Measurements from ENCODE around the gene PRUNE2. TPM values are rescaled to one million over a fixed set of nuclear protein-coding genes. Genes with fewer than 3 reads are reported as not detected.

Gene PRUNE2
- total and polyA plus RNA-seq, 8 donors, result 1.4 to 19.1 (median 4.6) TPM

DNA sequence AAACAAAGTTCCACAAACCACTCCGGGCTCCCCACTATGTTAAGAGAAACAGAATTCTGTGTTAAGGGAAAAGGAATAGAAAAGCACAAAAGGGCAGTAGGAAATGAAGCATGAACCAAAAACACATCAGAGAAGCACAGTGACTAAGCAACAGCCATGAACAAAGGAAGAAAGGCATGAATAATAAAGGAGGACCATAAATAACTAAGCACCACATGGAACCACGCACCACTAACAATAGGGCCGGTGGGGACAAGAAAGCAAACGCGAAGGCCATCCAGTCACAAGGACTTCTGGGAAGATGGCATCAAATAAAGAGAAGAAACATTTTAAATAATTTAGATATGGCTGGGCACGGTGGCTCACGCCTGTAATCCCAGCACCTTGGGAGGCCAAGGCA is 18.0 kb downstream of the PRUNE2 start:
- FAIRE-seq (no peak), ATAC-seq (no peak), DNase-seq (no peak)
- Histone ChIP-seq H3K27ac (no peak overlapping the region), H3K4me1 (no peaks in the 10 kb centered on the region), H3K4me3 (no peak overlapping the region), H3K36me3 (no peaks in the 10 kb centered on the region), H3K27me3 (no peaks in the 10 kb centered on the region), H3K9me3 (no peaks in the 10 kb centered on the region)
- TF ChIP-seq, protein P1, sequence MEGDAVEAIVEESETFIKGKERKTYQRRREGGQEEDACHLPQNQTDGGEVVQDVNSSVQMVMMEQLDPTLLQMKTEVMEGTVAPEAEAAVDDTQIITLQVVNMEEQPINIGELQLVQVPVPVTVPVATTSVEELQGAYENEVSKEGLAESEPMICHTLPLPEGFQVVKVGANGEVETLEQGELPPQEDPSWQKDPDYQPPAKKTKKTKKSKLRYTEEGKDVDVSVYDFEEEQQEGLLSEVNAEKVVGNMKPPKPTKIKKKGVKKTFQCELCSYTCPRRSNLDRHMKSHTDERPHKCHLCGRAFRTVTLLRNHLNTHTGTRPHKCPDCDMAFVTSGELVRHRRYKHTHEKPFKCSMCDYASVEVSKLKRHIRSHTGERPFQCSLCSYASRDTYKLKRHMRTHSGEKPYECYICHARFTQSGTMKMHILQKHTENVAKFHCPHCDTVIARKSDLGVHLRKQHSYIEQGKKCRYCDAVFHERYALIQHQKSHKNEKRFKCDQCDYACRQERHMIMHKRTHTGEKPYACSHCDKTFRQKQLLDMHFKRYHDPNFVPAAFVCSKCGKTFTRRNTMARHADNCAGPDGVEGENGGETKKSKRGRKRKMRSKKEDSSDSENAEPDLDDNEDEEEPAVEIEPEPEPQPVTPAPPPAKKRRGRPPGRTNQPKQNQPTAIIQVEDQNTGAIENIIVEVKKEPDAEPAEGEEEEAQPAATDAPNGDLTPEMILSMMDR (IDR thresholded peaks at IDR 0.05), result no peak
- intact Hi-C loops (cut with DNase I), result no loop called here
- WGBS, 2 donors, result 85 to 91% methylated on average over 7 of the region's 7 CpGs

DNA sequence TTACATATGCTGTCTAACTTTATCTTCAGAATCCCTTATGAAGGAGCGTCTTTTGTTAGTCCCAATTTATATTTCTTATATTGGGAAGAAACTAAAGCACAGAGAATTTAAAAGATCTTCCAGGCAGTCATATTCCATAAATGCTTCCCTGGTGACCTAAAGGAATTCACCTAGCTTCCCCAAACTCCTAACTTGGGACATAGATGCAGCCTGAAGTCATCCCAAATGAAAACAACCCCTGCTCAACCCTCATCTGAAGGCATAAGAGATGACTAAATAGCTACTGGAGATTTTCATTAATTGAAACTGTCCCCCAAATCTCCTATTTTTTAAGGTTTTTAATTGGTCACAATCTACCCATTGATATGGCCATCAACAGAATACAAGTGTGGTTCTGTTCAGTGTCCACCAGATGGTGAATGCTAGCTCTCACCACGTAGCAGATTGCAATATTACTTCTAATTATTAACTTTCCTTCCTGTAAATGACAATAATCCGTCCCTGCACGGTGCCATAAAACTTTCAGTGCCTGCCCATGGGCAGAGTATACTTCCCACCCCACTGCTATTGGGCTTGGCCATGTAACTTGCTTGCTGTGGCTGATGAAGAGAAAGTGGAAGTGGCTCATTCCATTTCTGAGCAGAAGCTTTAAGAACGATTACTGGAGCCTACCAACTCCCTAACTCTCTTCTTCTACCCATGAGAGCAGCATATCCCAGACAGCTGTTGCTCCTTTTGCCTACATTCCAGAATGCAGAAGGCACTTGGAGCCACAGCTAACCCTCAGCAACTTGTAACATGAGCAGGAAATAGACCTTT is 18.7 kb downstream of the PRUNE2 start:
- intact Hi-C loops (cut with DNase I), result no loop called here
- H3K27ac ChIP-seq, result no peak overlapping the region
- FAIRE-seq (no peak), DNase-seq (no peak), ATAC-seq (peak in 1 of 4 donors; percentile 38)
- 39 to 50% methylated on average over 5 of the region's 5 CpGs for WGBS, 2 donors
- H3K4me3 ChIP-seq, result no peak overlapping the region
- no peaks in the 10 kb centered on the region for H3K9me3 ChIP-seq
- H3K36me3 ChIP-seq, result no peaks in the 10 kb centered on the region
- no peaks in the 10 kb centered on the region for H3K4me1 ChIP-seq
- no peaks in the 10 kb centered on the region for H3K27me3 ChIP-seq
- TF ChIP-seq, protein P1 (IDR thresholded peaks at IDR 0.05), result no peak

GRCh38 chr9:76886318-76886717 is 19.6 kb downstream of the PRUNE2 start:
- intact Hi-C loops (cut with DNase I), result no loop called here
- Histone ChIP-seq H3K27ac (no peak overlapping the region), H3K4me3 (no peak overlapping the region), H3K9me3 (no peaks in the 10 kb centered on the region), H3K27me3 (no peaks in the 10 kb centered on the region), H3K4me1 (no peaks in the 10 kb centered on the region), H3K36me3 (no peaks in the 10 kb centered on the region)
- DNase-seq, result no peak
- no peak for FAIRE-seq
- WGBS, 2 donors, result 72 to 93% methylated on average over 3 of the region's 3 CpGs
- no peak for ATAC-seq
- TF ChIP-seq, protein P1 (IDR thresholded peaks at IDR 0.05), result no peak

GRCh38 chr9:76884823-76885222 is 21.1 kb downstream of the PRUNE2 start:
- ATAC-seq (no peak), DNase-seq (no peak), FAIRE-seq (no peak)
- H3K4me3 ChIP-seq, result no peak overlapping the region
- TF ChIP-seq, protein P1 (IDR thresholded peaks at IDR 0.05), result no peak
- no peaks in the 10 kb centered on the region for H3K36me3 ChIP-seq
- no peaks in the 10 kb centered on the region for H3K27me3 ChIP-seq
- no peak overlapping the region for H3K27ac ChIP-seq
- no peaks in the 10 kb centered on the region for H3K9me3 ChIP-seq
- no peaks in the 10 kb centered on the region for H3K4me1 ChIP-seq
- intact Hi-C loops (cut with DNase I), result no loop called here
- 89 to 91% methylated on average over 1 of the region's 1 CpG for WGBS, 2 donors

DNA sequence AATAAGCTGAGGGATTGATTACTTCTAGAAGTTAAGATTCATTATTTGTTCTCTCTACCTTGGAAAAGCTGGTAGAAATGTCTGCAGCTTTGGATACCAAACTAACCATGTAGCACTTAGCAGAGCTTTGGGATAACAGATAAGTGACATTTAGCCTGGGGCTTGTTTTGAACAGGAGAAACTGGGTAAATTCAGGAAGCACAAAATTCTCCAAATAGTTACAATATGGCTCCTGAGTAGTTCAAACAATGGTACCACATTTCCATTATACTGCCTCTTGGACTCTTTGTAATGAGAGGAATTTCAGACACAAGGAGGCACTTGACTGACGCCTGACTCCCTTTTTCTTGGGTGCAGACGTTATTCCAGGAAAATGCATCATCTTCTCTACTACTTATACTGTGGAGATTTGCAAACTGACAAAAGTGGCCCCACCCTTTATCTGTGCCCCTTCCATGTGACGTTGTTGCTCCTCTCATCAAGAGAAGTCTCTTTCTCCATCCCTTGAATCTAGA is 22.5 kb downstream of the PRUNE2 start:
- H3K4me3 ChIP-seq, result no peak overlapping the region
- H3K4me1 ChIP-seq, result peaks cover 0 to 5% (median 0%) of the 10 kb centered on the region in 3 donors
- TF ChIP-seq, protein P1 (IDR thresholded peaks at IDR 0.05), result no peak
- no peaks in the 10 kb centered on the region for H3K36me3 ChIP-seq
- H3K9me3 ChIP-seq, result no peaks in the 10 kb centered on the region
- no peak for DNase-seq
- no peak overlapping the region for H3K27ac ChIP-seq
- no peak for FAIRE-seq
- intact Hi-C loops (cut with DNase I), result no loop called here
- no peaks in the 10 kb centered on the region for H3K27me3 ChIP-seq
- ATAC-seq, result no peak
- WGBS, 2 donors, result 71 to 78% methylated on average over 3 of the region's 3 CpGs
